CD14-positive monocyte (primary cell): ENCODE measurements around the gene RYK. TPM values are rescaled to one million over a fixed set of nuclear protein-coding genes. Genes with fewer than 3 reads are reported as not detected.

Source experiments
- DNase-seq, 3 donors: peaks; one replicate each; pipeline ENCODE4 v3.0.0-alpha.2; 2011 to 2022
- H2AFZ ChIP-seq: 2 replicates; pipeline ENCODE4 v1.6.0; 2012; ENCODE audit warnings: mild to moderate bottlenecking, low read depth, low read length, inconsistent platforms; ENCODE audit not compliant: insufficient read depth, poor library complexity, severe bottlenecking
- H3K27ac ChIP-seq, 2 donors: 1 replicate in 1 of 2; 2 replicates in 1 of 2; pipeline ENCODE4 v1.5.1; 2012 to 2013; ENCODE audit warnings: low read length in 2 of 2, control low read depth in 1 of 2, inconsistent platforms in 1 of 2, low read depth in 1 of 2, mild to moderate bottlenecking in 1 of 2
- H3K27me3 ChIP-seq, 2 donors: one replicate each; pipeline versions ENCODE4 v1.6.0 to v1.6.1; 2011 to 2013; ENCODE audit warnings: low read length in 2 of 2; ENCODE audit not compliant: control insufficient read depth in 2 of 2, insufficient read depth in 2 of 2
- H3K36me3 ChIP-seq, 2 donors: replicated peaks in 1 of 2; 1 replicate in 1 of 2; 2 replicates in 1 of 2; pipeline versions ENCODE4 v1.5.1 to v1.6.1; 2012 to 2013; ENCODE audit warnings: low read length in 2 of 2, control low read depth in 1 of 2, inconsistent platforms in 1 of 2, mild to moderate bottlenecking in 1 of 2; ENCODE audit not compliant: insufficient read depth in 2 of 2, control insufficient read depth in 1 of 2
- H3K4me1 ChIP-seq, 2 donors: 1 replicate in 1 of 2; 2 replicates in 1 of 2; pipeline versions ENCODE4 v1.5.1 to v1.6.1; 2012 to 2013; ENCODE audit warnings: low read length in 2 of 2, control low read depth in 1 of 2, inconsistent platforms in 1 of 2, mild to moderate bottlenecking in 1 of 2, moderate library complexity in 1 of 2; ENCODE audit not compliant: insufficient read depth in 2 of 2, control insufficient read depth in 1 of 2
- H3K4me2 ChIP-seq: replicated peaks from 2 replicates; pipeline ENCODE3; 2012; ENCODE audit warnings: low read length, moderate library complexity, mild to moderate bottlenecking; ENCODE audit not compliant: poor library complexity, severe bottlenecking; ENCODE audit errors: extremely low read depth
- H3K4me3 ChIP-seq, 3 experiments: fragments of 200-600 bp in 1 of 3; sonication (generic) in 1 of 3; replicated peaks in 1 of 3; 1 replicate in 2 of 3; 2 replicates in 1 of 3; pipeline ENCODE4 v1.5.1; 2011 to 2013; ENCODE audit warnings: low read length in 3 of 3, mild to moderate bottlenecking in 3 of 3, control low read depth in 2 of 3, low read depth in 2 of 3, inconsistent platforms in 1 of 3, moderate library complexity in 1 of 3
- H3K79me2 ChIP-seq: 2 replicates; pipeline ENCODE4 v1.6.0; 2012; ENCODE audit warnings: mild to moderate bottlenecking, control low read depth, inconsistent platforms, low read length, moderate library complexity; ENCODE audit not compliant: insufficient read depth
- H3K9ac ChIP-seq: 2 replicates; pipeline ENCODE4 v1.6.0; 2017; ENCODE audit warnings: low read length, mild to moderate bottlenecking; ENCODE audit not compliant: insufficient read depth, poor library complexity, severe bottlenecking
- H3K9me3 ChIP-seq, 2 donors: replicated peaks in 1 of 2; 1 replicate in 1 of 2; 2 replicates in 1 of 2; pipeline versions ENCODE4 v1.5.1 to v1.6.1; 2012 to 2013; ENCODE audit warnings: low read length in 2 of 2, control low read depth in 1 of 2; ENCODE audit not compliant: control insufficient read depth in 1 of 2, insufficient read depth in 1 of 2
- H4K20me1 ChIP-seq: 2 replicates; pipeline ENCODE4 v1.6.0; 2012; ENCODE audit warnings: mild to moderate bottlenecking, low read length, control low read depth, moderate library complexity; ENCODE audit not compliant: insufficient read depth
- H3K27ac Mint-ChIP-seq, 7 donors: one replicate each; pipeline ENCODE4 v1.8.0; 2020; ENCODE audit warnings: mild to moderate bottlenecking in 7 of 7, mixed read lengths in 7 of 7, moderate library complexity in 6 of 7, inconsistent platforms in 2 of 7
- H3K27me3 Mint-ChIP-seq, 3 donors: one replicate each; pipeline ENCODE4 v1.8.0; 2021 to 2022; ENCODE audit warnings: low read depth in 3 of 3, mild to moderate bottlenecking in 3 of 3, mixed read lengths in 3 of 3, moderate library complexity in 3 of 3, inconsistent platforms in 1 of 3
- H3K36me3 Mint-ChIP-seq, 2 donors: one replicate each; pipeline ENCODE4 v1.8.0; 2020; ENCODE audit warnings: mixed read lengths in 2 of 2, inconsistent platforms in 1 of 2, mild to moderate bottlenecking in 1 of 2
- H3K4me1 Mint-ChIP-seq: one replicate; pipeline ENCODE4 v1.8.0; 2020; ENCODE audit warnings: mild to moderate bottlenecking, mixed read lengths
- H3K4me3 Mint-ChIP-seq, 2 donors: one replicate each; pipeline ENCODE4 v1.8.0; 2020; ENCODE audit warnings: mild to moderate bottlenecking in 2 of 2, mixed read lengths in 2 of 2, moderate library complexity in 1 of 2
- H3K9me3 Mint-ChIP-seq, 7 donors: one replicate each; pipeline ENCODE4 v1.8.0; 2020 to 2022; ENCODE audit warnings: mixed read lengths in 7 of 7, mild to moderate bottlenecking in 6 of 7, moderate library complexity in 6 of 7, inconsistent platforms in 2 of 7
- WGBS: methylation state at CpG from one replicate; pipeline ENCODE4 v1.1.5; 2013; ENCODE audit warnings: missing lambda C conversion rate; ENCODE audit not compliant: insufficient coverage; 5-methylcytosine and 5-hydroxymethylcytosine counted together
- intact Hi-C, 2 donors: fragments of 100-400 bp; cut with micrococcal nuclease; formaldehyde crosslinking; loops; one replicate each; pipeline versions ENCODE4 v1.15.0 to v1.15.1; 2023
- polyA plus RNA-seq, 3 donors: library from polyadenylated mRNA; depleted of rRNA in 1 of 3; unstranded in 2 of 3; stranded (reverse) in 1 of 3; fragments of 300-500 nt in 2 of 3; fragments of >200 nt in 1 of 3; fragmentation: Illumina TruSeq in 2 of 3; gene quantifications; 1 replicate in 2 of 3; 2 replicates in 1 of 3; pipeline ENCODE4 v1.2.3, GENCODE V29; 2012 to 2021
- TF ChIP-seq, protein P1 (sequence below): fragments of 200-600 bp; IDR thresholded peaks from one replicate; pipeline ENCODE4 v1.8.0; 2022; ENCODE audit warnings: antibody characterized with exemption, mild to moderate bottlenecking

The RYK gene
- polyA plus RNA-seq, 3 donors = 3.5 to 14.2 (median 5.0) TPM

DNA sequence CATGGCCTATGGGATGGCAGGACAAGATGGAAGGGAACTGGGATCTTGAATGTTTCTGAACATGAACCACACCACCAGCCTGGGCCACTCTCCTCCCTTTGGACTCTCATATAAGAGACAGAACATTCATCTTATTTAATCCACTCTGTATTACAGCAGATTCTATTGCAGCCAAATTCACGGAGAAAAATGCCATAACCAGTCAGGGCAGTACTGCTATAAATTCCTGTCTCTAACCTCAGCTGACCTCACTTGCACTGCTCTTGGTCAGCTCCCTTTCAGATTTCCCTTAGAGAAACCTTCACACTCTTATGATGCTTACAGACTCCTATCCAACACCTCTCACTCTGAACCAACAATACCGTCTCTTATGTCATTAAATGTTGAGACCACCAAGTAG is 101.4 kb downstream of the RYK start:
- Mint-ChIP-seq H3K4me1 (no peaks in the 10 kb centered on the region), H3K27ac (no peak overlapping the region), H3K4me3 (no peak overlapping the region), H3K9me3 (peaks cover 0 to 3% (median 2%) of the 10 kb centered on the region in 7 donors), H3K36me3 (peaks cover 15 to 21% of the 10 kb centered on the region in 2 donors), H3K27me3 (peaks cover 0 to 2% (median 0%) of the 10 kb centered on the region in 3 donors)
- intact Hi-C loops = no loop called here
- Histone ChIP-seq H3K27ac (no peak overlapping the region), H4K20me1 (no peaks in the 10 kb centered on the region), H3K36me3 (peaks cover 6 to 12% of the 10 kb centered on the region in 2 donors), H3K9ac (no peak overlapping the region), H2AFZ (no peak overlapping the region), H3K27me3 (no peaks in the 10 kb centered on the region), H3K9me3 (no peaks in the 10 kb centered on the region), H3K4me2 (no peak overlapping the region), H3K4me1 (no peaks in the 10 kb centered on the region), H3K79me2 (no peaks in the 10 kb centered on the region), H3K4me3 (no peak overlapping the region)
- TF ChIP-seq, protein P1, sequence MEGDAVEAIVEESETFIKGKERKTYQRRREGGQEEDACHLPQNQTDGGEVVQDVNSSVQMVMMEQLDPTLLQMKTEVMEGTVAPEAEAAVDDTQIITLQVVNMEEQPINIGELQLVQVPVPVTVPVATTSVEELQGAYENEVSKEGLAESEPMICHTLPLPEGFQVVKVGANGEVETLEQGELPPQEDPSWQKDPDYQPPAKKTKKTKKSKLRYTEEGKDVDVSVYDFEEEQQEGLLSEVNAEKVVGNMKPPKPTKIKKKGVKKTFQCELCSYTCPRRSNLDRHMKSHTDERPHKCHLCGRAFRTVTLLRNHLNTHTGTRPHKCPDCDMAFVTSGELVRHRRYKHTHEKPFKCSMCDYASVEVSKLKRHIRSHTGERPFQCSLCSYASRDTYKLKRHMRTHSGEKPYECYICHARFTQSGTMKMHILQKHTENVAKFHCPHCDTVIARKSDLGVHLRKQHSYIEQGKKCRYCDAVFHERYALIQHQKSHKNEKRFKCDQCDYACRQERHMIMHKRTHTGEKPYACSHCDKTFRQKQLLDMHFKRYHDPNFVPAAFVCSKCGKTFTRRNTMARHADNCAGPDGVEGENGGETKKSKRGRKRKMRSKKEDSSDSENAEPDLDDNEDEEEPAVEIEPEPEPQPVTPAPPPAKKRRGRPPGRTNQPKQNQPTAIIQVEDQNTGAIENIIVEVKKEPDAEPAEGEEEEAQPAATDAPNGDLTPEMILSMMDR = no peak
- no peak for DNase-seq
- 96% methylated on average over 2 of the region's 2 CpGs for WGBS

DNA sequence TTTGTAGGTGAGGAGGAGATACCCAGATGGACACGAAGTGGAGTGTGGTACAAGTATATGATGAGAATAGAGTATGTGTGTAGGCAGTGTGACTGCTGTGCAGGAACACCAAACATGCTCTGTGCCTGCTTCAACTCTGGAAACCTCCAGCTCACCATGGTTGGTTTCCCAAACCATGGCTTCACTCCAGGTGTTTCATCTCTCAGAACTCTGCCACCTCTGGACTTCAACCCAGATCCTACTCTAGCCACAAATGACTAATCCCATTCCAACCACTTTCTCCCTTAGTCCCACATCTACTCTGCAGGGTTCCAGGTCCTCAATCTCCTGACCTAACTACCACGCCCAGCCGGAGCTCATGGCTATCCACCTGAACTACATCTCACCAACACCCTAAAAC is 102.1 kb downstream of the RYK start:
- H3K4me2 ChIP-seq = no peak overlapping the region
- no peaks in the 10 kb centered on the region for H3K4me1 ChIP-seq
- H3K9me3 ChIP-seq = no peaks in the 10 kb centered on the region
- no peak overlapping the region for H2AFZ ChIP-seq
- Mint-ChIP-seq H3K27me3 (peaks cover 0 to 2% (median 0%) of the 10 kb centered on the region in 3 donors), H3K9me3 (peaks cover 0 to 3% (median 0%) of the 10 kb centered on the region in 7 donors), H3K4me3 (no peak overlapping the region), H3K36me3 (peaks cover 8 to 15% of the 10 kb centered on the region in 2 donors), H3K4me1 (no peaks in the 10 kb centered on the region), H3K27ac (no peak overlapping the region)
- no peak overlapping the region for H3K4me3 ChIP-seq
- H4K20me1 ChIP-seq = no peaks in the 10 kb centered on the region
- peaks cover 2 to 4% of the 10 kb centered on the region in 2 donors for H3K36me3 ChIP-seq
- H3K79me2 ChIP-seq = no peaks in the 10 kb centered on the region
- H3K27ac ChIP-seq = no peak overlapping the region
- DNase-seq = no peak
- TF ChIP-seq, protein P1 = no peak
- H3K27me3 ChIP-seq = no peaks in the 10 kb centered on the region
- no peak overlapping the region for H3K9ac ChIP-seq
- intact Hi-C loops = no loop called here
- WGBS = 96% methylated on average over 3 of the region's 3 CpGs
